LNCAP (cell line): ENCODE data around the gene RHBDD3.

Experiments used
- CTCF ChIP-seq: fragments of 450-650 bp; IDR thresholded peaks from 2 replicates; pipeline ENCODE4 v1.5.1; 2017; ENCODE audit warnings: mild to moderate bottlenecking

The RHBDD3 gene

GRCh38 chr22:29245626-29246385 lies 22.0 kb downstream of the RHBDD3 start:
- TF ChIP-seq CTCF = peak; percentile 98

GRCh38 chr22:29244785-29245625 lies 22.8 kb downstream of the RHBDD3 start:
- TF ChIP-seq CTCF = no peak

- TF ChIP-seq CTCF = no peak
Measured at GRCh38 chr22:29243874-29244446, 23.8 kb downstream of the RHBDD3 start.

GRCh38 chr22:29233277-29233877 lies 34.4 kb downstream of the RHBDD3 start:
- TF ChIP-seq CTCF = no peak

- no peak for TF ChIP-seq CTCF
Measured at GRCh38 chr22:29231971-29232959, 35.5 kb downstream of the RHBDD3 start.

DNA sequence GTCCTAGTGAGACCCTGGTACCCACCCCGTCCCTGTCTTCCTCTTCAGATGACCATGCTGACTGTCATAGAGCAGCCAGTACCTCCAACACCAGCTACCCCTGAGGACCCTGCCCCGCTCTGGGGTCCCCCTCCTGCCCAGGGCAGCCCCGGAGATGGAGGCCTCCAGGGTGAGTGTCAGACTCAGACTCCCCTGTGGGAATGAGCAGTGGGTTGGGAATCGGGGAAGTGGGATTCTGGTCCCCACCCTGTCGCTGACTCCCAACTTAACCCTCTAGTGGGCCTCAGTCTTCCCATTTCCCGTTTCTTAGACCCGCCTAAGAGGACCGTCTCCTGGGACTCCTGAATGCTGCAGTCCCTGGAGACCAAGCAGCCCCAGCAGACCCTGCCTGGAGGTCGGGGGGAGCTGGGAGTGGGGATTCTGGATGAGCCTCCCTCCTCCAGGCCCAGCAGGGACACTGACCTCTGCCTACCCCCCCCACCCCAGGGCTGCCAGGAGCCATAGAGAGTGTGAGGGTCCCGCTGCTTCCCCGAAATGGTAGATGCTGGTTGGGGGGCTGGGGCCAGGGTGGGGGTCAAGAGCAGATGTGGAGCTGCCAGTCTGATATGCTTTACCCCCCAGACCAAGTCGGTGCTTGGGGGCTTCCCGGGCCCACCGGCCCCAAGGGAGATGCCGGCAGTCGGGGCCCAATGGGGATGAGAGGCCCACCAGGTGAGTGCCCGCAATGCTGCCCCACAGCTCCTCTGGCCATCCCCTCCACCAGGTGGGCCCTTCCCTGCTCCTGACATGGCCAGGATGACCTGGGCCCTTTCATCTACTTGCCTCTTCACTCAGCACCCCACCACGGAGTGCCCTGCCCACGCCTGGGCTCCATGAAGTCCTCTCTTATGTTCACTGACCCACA lies 36.6 kb downstream of the RHBDD3 start:
- TF ChIP-seq CTCF = no peak
